Panc1 (cell line): ENCODE data around the gene SPINK9. TPM values are rescaled to one million over a fixed set of nuclear protein-coding genes. Genes with fewer than 3 reads are reported as not detected.
A peak's percentile ranks its signal among the peaks of the same experiment; 100 is the strongest.

ENCODE experiments used
- ATAC-seq: fragments of 200-7000 bp; cut with Tn5 transposase; 2 replicates; pipeline ENCODE4 v1.9.1; 2020; ENCODE audit warnings: mild to moderate bottlenecking, moderate library complexity
- Bru-seq: library from RNA; stranded (reverse); fragments of 400-500 nt; gene quantifications from one replicate; lab custom pipeline; 2021; lab: Mats Ljungman, UMichigan
- BruChase-seq, 2 experiments: library from RNA; stranded (reverse); fragments of 400-500 nt; gene quantifications; one replicate each; lab custom pipeline; 2021; lab: Mats Ljungman, UMichigan
- BruUV-seq: library from RNA; stranded (reverse); fragments of 400-500 nt; replicated peaks from 2 replicates; lab custom pipeline; 2021; lab: Mats Ljungman, UMichigan
- CTCF ChIA-PET: fragments of 300-600 bp; sonication (Branson Sonifier 250); formaldehyde crosslinking; loops from one replicate; lab custom pipeline; 2022; ENCODE audit warnings: antibody characterized with exemption; lab: Charles Lee
- POLR2A ChIA-PET: fragments of 300-600 bp; sonication (Branson Sonifier 250); formaldehyde crosslinking; loops from one replicate; lab custom pipeline; 2022; ENCODE audit warnings: antibody characterized with exemption; lab: Charles Lee
- DNase-seq: peaks from one replicate; pipeline ENCODE4 v3.0.0-alpha.2; 2010; ENCODE audit warnings: low read depth, low spot score
- H3K27ac ChIP-seq: 2 replicates; pipeline ENCODE4 v1.5.1; 2011; ENCODE audit warnings: mild to moderate bottlenecking, low read length, inconsistent platforms
- H3K27me3 ChIP-seq: fragments of 200-500 bp; sonication (Bioruptor generic); 2 replicates; pipeline ENCODE4 v1.6.0; 2014; ENCODE audit warnings: low read length, inconsistent platforms; ENCODE audit not compliant: control insufficient read depth, insufficient read depth
- H3K36me3 ChIP-seq: fragments of 200-500 bp; sonication (Bioruptor generic); 2 replicates; pipeline ENCODE4 v1.5.1; 2014; ENCODE audit warnings: inconsistent platforms, mild to moderate bottlenecking, low read length, moderate library complexity; ENCODE audit not compliant: control insufficient read depth, insufficient read depth
- H3K4me1 ChIP-seq: 2 replicates; pipeline ENCODE4 v1.5.1; 2011; ENCODE audit warnings: inconsistent platforms, mild to moderate bottlenecking, low read length, moderate library complexity; ENCODE audit not compliant: control insufficient read depth, insufficient read depth
- H3K4me3 ChIP-seq, 2 experiments: 2 replicates each; pipeline ENCODE4 v1.5.1; 2011 to 2012; ENCODE audit warnings: low read depth in 2 of 2, low read length in 2 of 2, mild to moderate bottlenecking in 2 of 2, inconsistent platforms in 1 of 2, moderate library complexity in 1 of 2
- H3K9me3 ChIP-seq: fragments of 200-500 bp; sonication (Bioruptor generic); 2 replicates; pipeline ENCODE4 v1.5.1; 2014; ENCODE audit warnings: low read depth, mild to moderate bottlenecking, inconsistent platforms, low read length, moderate library complexity; ENCODE audit not compliant: control insufficient read depth, insufficient read depth
- CTCF ChIP-seq: fragments of 450-650 bp; IDR thresholded peaks from 2 replicates; pipeline ENCODE4 v1.5.1; 2017; ENCODE audit warnings: mild to moderate bottlenecking
- POLR2AphosphoS5 ChIP-seq: IDR thresholded peaks from 2 replicates; pipeline ENCODE4 v1.6.1; 2012; ENCODE audit warnings: mild to moderate bottlenecking, low read depth, low read length, moderate library complexity
- REST ChIP-seq, 2 experiments: IDR thresholded peaks; 2 replicates each; pipeline ENCODE4 v1.6.1; 2011 to 2012; ENCODE audit warnings: low read depth in 2 of 2, control low read depth in 1 of 2, low read length in 1 of 2, mild to moderate bottlenecking in 1 of 2, moderate library complexity in 1 of 2; ENCODE audit not compliant: insufficient read depth in 1 of 2
- SIN3A ChIP-seq: IDR thresholded peaks from 2 replicates; pipeline ENCODE4 v1.6.1; 2012; ENCODE audit warnings: low read depth, mild to moderate bottlenecking, low read length, moderate library complexity, borderline replicate concordance; ENCODE audit not compliant: insufficient read depth
- TCF7L2 ChIP-seq: IDR thresholded peaks from 2 replicates; pipeline ENCODE4 v1.6.1; 2011; ENCODE audit warnings: mild to moderate bottlenecking, low read depth, low read length, inconsistent platforms
- in situ Hi-C: cut with HindIII; loops from 2 replicates; pipeline ENCODE4 v1.10.0; 2016; ENCODE audit warnings: low sequenced_read_pairs, low pct_unique_long_range_greater_than_20kb
- intact Hi-C: fragments of 100-400 bp; cut with micrococcal nuclease; formaldehyde crosslinking; loops from one replicate; pipeline ENCODE4 v1.10.0; 2022; ENCODE audit not compliant: unreplicated experiment
- long read RNA-seq: library from polyadenylated mRNA; unstranded; transcript quantifications from one replicate; pipeline ENCODE4 v2.0.0, GENCODE V29; 2021; ENCODE audit not compliant: unreplicated experiment
- polyA plus RNA-seq: library from polyadenylated mRNA; unstranded; fragments of >200 nt; gene quantifications from one replicate; pipeline ENCODE4 v1.2.1, GENCODE V29; 2012; ENCODE audit warnings: missing spikeins; ENCODE audit not compliant: insufficient read length
- total RNA-seq: library from RNA; stranded (reverse); gene quantifications from one replicate; pipeline ENCODE4 v1.2.1, GENCODE V29; 2021; ENCODE audit not compliant: unreplicated experiment

The SPINK9 gene
- not detected for total RNA-seq
- not detected for polyA plus RNA-seq
- Bru-seq, nascent RNA = not detected
- BruChase-seq, experiment 1, labeled RNA remaining after a 2-hour chase = not detected
- BruChase-seq, experiment 2, labeled RNA remaining after a 6-hour chase = not detected
- long read RNA-seq = 0 reads

DNA sequence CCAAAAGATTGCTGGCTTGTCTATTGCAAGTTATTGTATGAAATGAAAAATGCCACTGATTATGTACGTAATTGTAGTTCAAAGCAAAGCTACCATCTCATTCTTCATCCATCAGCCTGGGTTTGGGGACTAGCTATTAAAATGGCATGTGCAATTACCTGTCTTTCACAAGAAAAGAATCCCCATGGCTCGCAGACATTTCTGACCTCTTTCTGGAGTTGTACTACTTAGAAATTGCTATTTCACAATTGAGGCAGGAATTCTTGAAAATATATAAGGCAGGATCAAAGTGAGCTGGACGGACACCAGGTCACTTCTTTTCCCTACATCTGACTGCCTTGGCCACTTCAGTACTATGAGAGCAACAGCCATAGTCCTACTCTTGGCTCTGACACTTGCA, at the start of gene SPINK9:
TSS of gene SPINK9 (plus strand) at position 301 of the 400 bp plus-strand sequence. CDS start at position 356, 55 bp downstream.
- Histone ChIP-seq H3K36me3 (no peaks in the 10 kb centered on the region), H3K4me1 (no peaks in the 10 kb centered on the region), H3K27ac (no peak within 1 kb of the TSS), H3K4me3 (no peak within 1 kb of the TSS), H3K9me3 (no peaks in the 10 kb centered on the region), H3K27me3 (no peaks in the 10 kb centered on the region)
- ChIA-PET POLR2A (no interaction called here), CTCF (no interaction called here)
- DNase-seq (no peak), ATAC-seq (no peak)
- intact Hi-C loops = no loop called here
- BruUV-seq = no TSS peak
- TF ChIP-seq TCF7L2 (no peak), CTCF (no peak), REST (IDR thresholded peaks at IDR 0.05; ENCODE audit: insufficient read depth in 1 of 2, low read depth in 2 of 2, low read length in 1 of 2) (no peak), SIN3A (no peak), POLR2AphosphoS5 (no peak)
- in situ Hi-C loops = no loop called here

DNA sequence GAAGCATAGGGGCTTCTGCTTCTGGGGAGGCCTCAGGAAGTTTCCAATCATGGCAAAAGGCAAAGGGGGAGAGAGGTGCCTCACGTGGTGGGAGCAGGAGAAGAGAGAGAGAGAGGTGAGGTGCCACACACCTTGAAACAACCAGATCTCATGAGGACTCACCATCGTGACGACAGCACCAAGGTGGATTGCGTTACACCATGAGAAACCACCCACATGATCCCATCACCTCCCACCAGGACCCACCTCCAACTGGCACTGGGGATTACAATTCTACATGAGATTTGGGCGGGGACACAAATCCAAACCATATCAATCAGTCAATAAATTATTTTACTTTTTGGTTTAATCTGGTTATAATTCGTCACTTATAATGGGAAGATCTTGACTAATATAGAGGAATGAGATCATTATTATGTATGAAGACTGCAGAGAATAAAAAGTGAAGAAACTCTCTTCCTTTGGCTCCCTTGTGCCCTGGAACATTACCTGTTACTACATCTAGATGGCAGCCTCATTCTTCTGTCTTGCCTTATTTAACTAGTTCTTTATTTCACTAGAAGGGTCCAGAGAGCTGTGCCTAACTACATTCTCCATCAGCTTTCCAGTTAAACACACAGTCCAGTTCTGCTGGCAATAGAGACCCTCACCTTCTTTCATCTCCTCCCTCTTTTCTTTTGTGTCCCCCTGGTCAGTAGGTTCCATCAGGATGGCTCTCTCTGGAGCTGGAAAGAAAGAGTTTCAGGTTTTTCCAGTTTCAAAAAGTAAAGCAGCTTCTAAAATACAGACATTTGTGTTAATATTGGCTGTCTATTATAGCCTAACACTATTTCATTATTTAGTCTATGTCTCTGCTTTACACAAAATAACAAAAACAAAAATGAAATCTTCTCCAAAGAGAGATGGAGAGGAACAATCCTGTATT, 44.8 kb upstream of the SPINK9 start:
- ATAC-seq (0 out of 2 replicates have a peak, but pooled peaks have one; percentile 34), DNase-seq (no peak)
- H3K36me3 ChIP-seq = no peaks in the 10 kb centered on the region; the same call in 1 of the 2 replicates
- no peaks in the 10 kb centered on the region for H3K9me3 ChIP-seq
- in situ Hi-C loops (no loop called here), intact Hi-C loops (loop anchor here (5.0 kb wide), 1 partner anchor 82 kb away; no protein-coding TSS in a partner anchor)
- no peak overlapping the region for H3K4me3 ChIP-seq
- peak; percentile 55; the same call in 1 of the 2 replicates for TF ChIP-seq CTCF
- no peak for TF ChIP-seq SIN3A
- no peak for TF ChIP-seq REST (IDR thresholded peaks at IDR 0.05; ENCODE audit: insufficient read depth in 1 of 2, low read depth in 2 of 2, low read length in 1 of 2)
- TF ChIP-seq TCF7L2 = no peak
- no peak overlapping the region for H3K27ac ChIP-seq
- BruUV-seq = no TSS peak
- no peaks in the 10 kb centered on the region; the same call in 1 of the 2 replicates for H3K27me3 ChIP-seq
- ChIA-PET CTCF (no interaction called here), POLR2A (no interaction called here)
- H3K4me1 ChIP-seq = no peaks in the 10 kb centered on the region
